DMS53 treated with DMSO at 0.1 percent for 48 hours (cell line): ENCODE data around the gene FOXA3.

ENCODE experiments used
- DNase-seq: peaks from one replicate; lab custom pipeline; 2025; ENCODE audit not compliant: unreplicated experiment; lab: John Stamatoyannopoulos, UW

Gene FOXA3

GRCh38 chr19:45863840-45864628, at the start of gene FOXA3:
Gene FOXA3, plus strand, starts transcription at chr19:45864326. Its CDS starts 131 bp downstream, at chr19:45864457.
- peak; percentile 65 for DNase-seq

GRCh38 chr19:45814851-45815480, 49.2 kb upstream of the FOXA3 start, which contains the start of gene RSPH6A:
Gene RSPH6A, minus strand, starts transcription at chr19:45815308. Its CDS starts 132 bp downstream, at chr19:45815176.
- DNase-seq = no peak

GRCh38 chr19:45815481-45816216, 48.5 kb upstream of the FOXA3 start:
- no peak for DNase-seq

DNA sequence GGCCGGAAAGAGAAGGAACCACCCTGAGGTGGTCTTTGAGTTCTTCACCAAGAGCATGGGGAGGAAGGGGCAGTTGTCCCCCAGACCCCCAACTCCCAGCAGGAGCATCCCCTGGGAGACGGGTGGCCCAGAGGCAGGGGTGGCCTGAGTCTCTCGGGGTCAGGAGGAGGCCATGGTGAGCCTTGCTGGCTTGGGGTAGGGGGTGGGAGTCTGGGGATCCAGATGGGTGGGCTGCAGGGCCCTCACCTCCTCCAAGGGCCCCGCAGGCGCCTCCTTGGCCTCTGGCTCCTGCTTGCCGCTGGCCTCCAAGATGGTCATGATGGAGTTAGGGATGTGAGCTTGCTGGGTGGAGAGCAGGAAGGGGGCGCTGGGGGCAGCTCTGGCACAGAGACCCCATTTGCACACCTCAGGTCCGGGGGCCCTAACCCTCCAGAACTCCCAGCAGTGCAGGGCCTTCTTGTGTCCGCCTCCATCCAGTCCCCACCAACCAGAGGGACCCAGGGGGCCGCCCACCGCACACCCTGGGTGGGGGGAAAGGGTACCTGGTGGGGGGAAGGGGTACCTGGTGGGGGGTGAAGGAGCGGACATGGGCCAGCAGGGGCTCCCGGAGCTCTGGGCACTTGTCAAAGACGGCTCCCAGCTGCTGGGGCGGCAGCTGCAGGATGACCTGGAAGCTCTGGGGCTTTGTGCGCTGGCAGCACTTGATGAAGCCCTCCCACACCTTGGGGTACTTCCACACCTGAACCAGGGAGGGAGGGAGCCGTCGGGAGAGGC, 47.7 kb upstream of the FOXA3 start:
- no peak for DNase-seq

DNA sequence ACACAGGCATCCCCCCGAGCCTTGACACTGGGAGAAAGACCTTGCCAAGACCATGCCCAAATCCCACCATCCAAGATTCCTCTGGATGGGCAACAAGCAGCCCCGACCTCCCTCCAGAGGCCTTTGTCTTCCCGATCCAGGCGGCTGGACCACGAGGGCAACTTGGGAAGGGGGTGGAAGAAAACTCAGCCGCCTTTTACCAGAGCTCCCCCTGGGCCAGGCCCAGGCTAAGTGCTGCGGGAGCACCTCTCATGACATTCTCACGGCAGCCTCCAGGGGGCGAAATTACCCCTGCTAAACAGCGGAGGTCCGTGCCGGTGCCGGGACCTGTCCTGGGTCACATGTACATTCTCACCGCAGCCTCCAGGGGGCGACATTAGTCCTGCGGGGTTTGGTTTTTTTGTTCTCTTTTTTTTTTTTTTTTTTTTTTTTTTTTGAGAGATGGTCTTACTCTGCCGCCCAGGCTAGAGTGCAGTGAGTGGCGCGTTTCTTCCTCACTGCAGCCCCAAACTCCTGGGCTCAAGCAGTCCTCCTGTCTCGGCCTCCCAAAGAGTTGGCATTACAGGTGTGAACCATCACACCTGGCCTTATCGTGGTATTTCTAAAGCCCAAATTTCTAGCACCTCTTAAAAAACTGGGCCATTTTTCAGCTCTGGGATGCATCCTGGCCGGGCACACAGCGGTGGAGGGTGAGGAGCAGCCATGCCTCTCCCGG, 47.0 kb upstream of the FOXA3 start:
- peak; percentile 90 for DNase-seq

- DNase-seq = peak; percentile 56
Measured at GRCh38 chr19:45817725-45818301, 46.3 kb upstream of the FOXA3 start.

DNA sequence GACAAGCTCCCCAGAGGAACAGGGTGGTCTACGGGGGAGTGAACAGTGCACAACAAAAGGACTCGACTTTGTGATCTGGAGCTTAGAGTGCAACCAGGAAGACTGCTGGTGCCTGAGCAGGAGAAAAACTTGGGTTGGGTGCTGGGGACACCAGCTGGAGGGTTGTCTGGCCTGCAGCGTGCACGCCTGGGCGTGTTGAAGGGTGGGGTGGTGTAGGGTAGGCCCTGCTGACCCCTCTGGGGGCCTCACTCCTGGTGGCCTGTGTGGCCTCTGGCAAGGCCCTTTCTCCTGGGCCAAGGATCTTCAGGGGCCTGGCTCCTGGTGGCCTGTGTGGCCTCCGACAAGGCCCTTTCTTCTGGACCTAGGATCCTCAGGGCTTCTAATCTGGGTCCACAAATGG, 44.4 kb upstream of the FOXA3 start:
- no peak for DNase-seq

DNA sequence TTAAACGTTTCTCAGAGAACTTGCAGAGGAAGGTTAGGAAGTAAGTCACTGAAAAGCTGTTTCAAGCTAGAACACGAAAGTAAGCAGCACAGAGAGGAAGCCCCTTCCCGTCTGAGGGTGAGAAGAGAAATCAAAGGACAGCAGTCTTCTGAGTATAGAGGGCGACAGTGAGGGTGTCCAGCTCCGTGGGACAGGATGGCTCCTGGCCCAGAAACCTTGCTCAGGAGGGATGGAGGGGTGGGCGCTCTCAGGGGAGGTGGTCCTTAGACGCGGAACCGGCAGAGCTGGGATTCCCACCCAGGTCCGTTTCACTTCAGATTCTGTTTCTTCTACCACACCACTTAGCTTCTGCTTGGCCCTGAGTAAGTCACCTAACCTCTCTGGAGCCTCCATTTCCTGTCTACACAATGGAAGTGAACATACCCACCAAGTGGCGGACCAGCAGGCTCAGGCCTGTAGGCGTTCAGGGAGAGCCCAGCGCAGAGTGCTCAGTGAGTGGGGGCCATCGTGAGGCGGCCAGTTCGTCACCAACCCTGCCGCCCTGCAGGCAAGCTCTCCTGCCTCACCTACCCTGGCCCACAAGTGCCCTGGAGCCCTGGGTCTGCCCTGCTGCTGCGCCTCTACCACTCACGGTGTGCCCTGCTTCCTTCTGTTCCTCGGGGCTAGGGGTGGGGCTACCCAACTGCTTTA, 43.6 kb upstream of the FOXA3 start:
- DNase-seq = no peak

DNA sequence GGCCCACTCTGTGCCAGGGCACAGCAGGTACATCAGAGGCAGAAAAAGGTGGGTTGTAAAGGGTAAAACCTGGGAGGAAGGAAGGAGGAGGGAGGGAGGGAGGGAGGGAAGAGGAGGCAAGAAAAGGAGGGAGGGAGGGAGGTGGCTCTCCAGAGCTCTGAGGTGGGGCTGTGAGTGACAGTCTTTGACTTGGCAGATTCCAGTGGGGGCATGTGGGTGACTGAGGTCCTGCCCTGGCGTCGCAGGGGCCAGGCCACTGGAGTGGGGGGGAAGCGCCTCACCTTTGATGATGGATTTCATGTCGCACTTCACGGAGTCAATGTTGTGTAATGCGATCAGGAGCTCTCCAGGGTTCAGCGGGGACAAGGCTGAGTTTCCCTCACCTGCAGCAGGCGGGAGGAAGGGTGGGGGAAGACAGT, 43.0 kb upstream of the FOXA3 start:
- DNase-seq = no peak

DNA sequence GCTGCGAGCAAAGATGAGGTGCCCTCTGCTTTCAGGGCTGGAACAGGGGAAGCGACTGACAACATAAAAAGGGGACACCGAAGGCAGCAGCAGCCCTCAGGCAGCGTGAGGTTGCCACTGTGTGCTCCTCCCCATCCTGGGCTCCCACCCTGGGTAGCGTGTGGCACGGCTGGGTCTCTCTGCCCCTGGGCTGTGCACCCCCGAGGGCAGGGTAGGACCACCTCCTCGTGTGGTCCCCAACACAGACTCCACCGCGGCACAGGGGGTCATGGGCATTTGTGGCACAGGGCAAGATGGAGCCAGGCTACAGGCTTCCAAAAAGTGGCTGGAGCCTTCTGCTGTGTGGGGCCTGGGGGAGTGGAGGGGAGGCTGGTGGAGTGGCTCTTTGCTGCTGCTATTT, 42.6 kb upstream of the FOXA3 start:
- DNase-seq = no peak

- DNase-seq = no peak
Measured at GRCh38 chr19:45822716-45823115, 41.4 kb upstream of the FOXA3 start.

GRCh38 chr19:45823182-45823581, 40.9 kb upstream of the FOXA3 start:
- DNase-seq = no peak

- peak; percentile 23 for DNase-seq
Measured at GRCh38 chr19:45824041-45824471, 40.1 kb upstream of the FOXA3 start.

DNA sequence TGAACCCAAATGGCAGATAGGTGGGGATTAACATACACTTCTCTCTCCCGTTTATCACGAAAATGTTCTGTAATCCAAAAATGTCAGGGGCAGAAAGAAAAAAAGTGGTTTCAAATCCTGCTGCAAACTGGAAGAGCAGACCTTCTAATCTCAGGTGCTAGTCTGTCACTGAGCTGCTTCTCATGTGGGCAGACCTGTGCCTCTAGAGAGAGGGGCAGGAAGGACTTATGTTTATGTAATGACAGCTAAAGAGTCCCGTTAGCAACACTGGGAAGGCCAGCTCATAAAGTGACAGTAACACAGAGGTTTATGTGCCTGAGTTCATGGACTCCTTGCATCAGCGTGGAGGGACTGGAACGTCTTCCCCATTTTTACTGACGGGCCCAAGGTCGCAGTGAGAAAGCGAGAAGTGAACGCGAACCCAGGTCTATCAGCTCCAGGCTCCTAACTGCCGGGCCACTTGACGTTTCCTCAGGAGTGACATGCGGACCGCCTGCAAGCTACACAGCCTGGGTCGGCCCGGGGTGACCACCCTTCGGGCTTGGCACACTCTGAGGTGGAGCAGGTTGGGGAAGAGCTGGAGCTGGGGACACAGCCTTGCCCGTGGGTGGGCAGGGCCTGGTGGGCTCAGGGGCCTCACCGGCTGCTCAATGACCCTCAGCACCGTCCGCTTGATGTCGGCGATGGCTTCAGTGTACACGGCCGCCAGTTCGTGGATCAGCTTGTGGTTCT, 39.4 kb upstream of the FOXA3 start:
- no peak for DNase-seq

DNA sequence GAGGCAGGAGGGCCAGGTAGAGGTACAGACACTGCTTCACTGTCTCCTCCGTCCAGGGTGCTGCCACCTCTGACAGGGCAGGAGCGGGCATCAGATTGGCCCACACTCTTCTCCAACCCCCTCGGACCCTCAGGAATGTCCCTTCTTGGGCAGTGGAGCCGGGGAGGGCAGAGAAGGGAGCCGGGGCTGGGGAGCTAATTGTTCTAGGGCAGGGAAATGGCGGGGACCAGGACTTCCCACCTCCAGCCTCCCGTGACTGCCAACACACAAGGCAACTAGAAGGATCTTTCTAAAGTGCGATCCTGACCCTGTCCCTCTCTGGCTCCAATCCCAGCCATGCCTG, 38.9 kb upstream of the FOXA3 start:
- DNase-seq = no peak

DNA sequence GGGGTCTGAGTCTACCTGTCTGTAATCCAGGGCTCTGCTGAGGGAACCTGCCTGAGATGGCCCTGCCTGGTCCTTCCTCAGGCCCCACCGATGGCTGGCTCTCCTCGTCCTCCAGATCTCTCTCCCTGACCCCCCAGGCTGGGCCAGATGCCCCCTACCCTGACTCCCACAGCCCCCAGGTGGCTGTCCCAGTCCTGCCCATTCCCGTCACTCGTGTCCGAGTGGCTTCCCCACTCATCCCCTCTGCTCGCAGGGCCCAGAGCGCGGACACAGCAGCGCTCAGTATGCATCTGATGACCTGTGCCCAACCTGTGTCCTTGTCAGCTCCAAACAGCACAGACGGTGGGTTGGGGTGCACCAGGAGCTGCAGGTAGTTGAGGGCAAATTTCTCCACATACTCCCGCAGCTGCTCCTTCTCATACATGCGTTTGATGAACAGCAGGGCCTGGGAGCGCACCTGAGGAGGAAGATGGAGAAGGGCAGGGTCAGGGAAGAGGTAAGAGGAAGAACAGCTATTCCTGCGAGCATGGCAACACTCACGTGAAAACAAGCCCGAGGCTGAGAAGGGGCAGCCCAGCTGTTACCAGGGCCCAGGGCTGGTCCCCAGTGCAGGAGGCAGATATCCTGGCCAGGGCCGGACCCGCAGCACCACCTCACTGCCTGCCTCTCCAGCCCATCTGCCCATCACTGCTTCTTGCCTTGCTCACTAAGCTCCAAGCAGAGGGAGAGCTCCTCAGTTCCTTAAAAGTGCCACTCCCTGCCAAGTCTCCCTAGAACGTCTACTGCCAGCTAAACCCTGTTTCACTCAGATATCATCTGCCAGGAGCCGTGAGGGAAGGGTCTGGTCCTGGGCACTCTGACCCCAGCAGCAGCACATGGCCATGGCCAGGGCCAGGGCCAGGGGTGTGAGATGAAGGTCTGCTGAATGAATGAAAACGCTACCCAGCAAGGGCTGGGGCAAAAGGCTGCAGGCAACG, 37.9 kb upstream of the FOXA3 start:
- DNase-seq = no peak

DNA sequence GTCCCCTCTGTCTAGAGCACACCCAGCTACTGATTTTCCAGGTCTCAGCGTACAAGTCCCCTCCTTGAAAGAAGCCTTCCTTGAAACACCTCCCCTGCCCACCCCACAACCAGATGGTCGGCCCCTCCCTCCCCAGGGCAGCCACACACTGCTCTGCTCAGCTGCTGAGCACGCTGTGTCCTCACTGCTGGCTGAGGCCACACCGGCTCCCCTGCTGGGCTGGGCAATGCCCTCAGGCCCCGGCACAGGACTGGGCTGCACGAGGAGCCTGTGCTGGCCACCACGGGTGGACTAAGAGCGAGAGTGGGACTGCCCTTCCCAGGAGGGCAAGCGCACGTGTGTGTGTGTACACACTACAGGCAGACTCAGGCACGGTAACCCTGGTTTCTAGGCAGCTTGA, 37.2 kb upstream of the FOXA3 start:
- DNase-seq = no peak
